Measurements from ENCODE around the gene BIN2. TPM values are rescaled to one million over a fixed set of nuclear protein-coding genes. Genes with fewer than 3 reads are reported as not detected.

BIN2 gene
- total and polyA plus RNA-seq, 2 of the 13 experiments (the other 11 are each of a cell fraction or from before 2014, with no cell fraction given): not detected

GRCh38 chr12:51349026-51349425 is 25.1 kb upstream of the BIN2 start:
- intact Hi-C loops (cut with micrococcal nuclease; ENCODE audit: unreplicated experiment) (loop anchor here (10.0 kb wide), 1 partner anchor 584 kb away; the partner anchor contains the start of gene ATF1), in situ Hi-C loops (cut with HindIII; ENCODE audit: extremely low pct_ligation_motif_present, low pct_unique_long_range_greater_than_20kb) (no loop called here)
- FAIRE-seq (no peak), ATAC-seq (no peak), DNase-seq (ENCODE audit: low spot score) (no peak)
- Histone ChIP-seq H3K4me1 (ENCODE audit: insufficient read depth, low read length) (peaks cover 6% of the 10 kb centered on the region), H3K9me3 (ENCODE audit: low read length) (no peaks in the 10 kb centered on the region), H3K4me3 (replicated peaks in 1 of 3; ENCODE audit: insufficient read depth in 1 of 3, low read depth in 2 of 3, low read length in 3 of 3) (no peak overlapping the region), H3K36me3 (replicated peaks in 1 of 2; ENCODE audit: control insufficient read depth in 1 of 2, insufficient read depth in 2 of 2, low read length in 2 of 2) (no peaks in the 10 kb centered on the region), H3K79me2 (ENCODE audit: insufficient read depth, low read length) (no peaks in the 10 kb centered on the region), H2AFZ (ENCODE audit: low read length) (no peak overlapping the region), H3K9ac (ENCODE audit: insufficient read depth, low read depth, low read length) (no peak overlapping the region), H3K27me3 (ENCODE audit: control insufficient read depth in 1 of 2, insufficient read depth in 2 of 2, low read length in 2 of 2) (peaks cover 0 to 2% of the 10 kb centered on the region in 2 experiments; a peak in 2 of 5 replicates), H4K20me1 (ENCODE audit: insufficient read depth, low read length) (no peaks in the 10 kb centered on the region), H3K27ac (ENCODE audit: extremely low read length, insufficient read depth, low read length) (no peak overlapping the region), H3K4me2 (ENCODE audit: low read depth, low read length) (no peak overlapping the region)
- CTCF ChIA-PET (ENCODE audit: low intra/inter-chr PET ratio, low total read pairs): no interaction called here
- no TSS peak for BruUV-seq (replicated peaks)
- WGBS (ENCODE audit: low lambda C conversion rate): 63% methylated on average over 4 of the region's 5 CpGs
- TF ChIP-seq ZGPAT (CRISPR knock-in tag; IDR thresholded peaks at IDR 0.05) (no peak), ZNF557 (CRISPR knock-in tag; IDR thresholded peaks at IDR 0.05) (no peak), ETV5 (CRISPR knock-in tag; IDR thresholded peaks at IDR 0.05; ENCODE audit: borderline replicate concordance) (no peak), MEF2D (CRISPR knock-in tag; IDR thresholded peaks at IDR 0.05) (no peak), KLF9 (CRISPR knock-in tag; IDR thresholded peaks at IDR 0.05; ENCODE audit: low read depth) (no peak), AKNA (CRISPR knock-in tag; IDR thresholded peaks at IDR 0.05; ENCODE audit: borderline replicate concordance) (no peak), ERF (CRISPR knock-in tag; IDR thresholded peaks at IDR 0.05) (no peak), ZNF205 (CRISPR knock-in tag; IDR thresholded peaks at IDR 0.05) (no peak), ZNF331 (CRISPR knock-in tag; IDR thresholded peaks at IDR 0.05) (no peak)
- POLR2A ChIA-PET: no interaction called here

Measured in HepG2 (cell line).